Ovary (tissue), 3 donors: ENCODE measurements around the gene STRIP1.

ENCODE experiments used
- CTCF ChIP-seq, 3 donors: fragments of 450-650 bp in 2 of 3; fragments of 200-600 bp in 1 of 3; IDR thresholded peaks; one replicate each; pipeline versions ENCODE4 v1.5.1 to v1.8.0; 2016 to 2022; ENCODE audit warnings: antibody characterized with exemption in 3 of 3, mild to moderate bottlenecking in 1 of 3
- EP300 ChIP-seq: sonication (generic); formaldehyde crosslinking; IDR thresholded peaks from one replicate; pipeline ENCODE4 v1.6.1; 2017; ENCODE audit warnings: antibody characterized with exemption
- POLR2A ChIP-seq: fragments of 450-650 bp; IDR thresholded peaks from one replicate; pipeline ENCODE4 v1.6.1; 2017; ENCODE audit warnings: antibody characterized with exemption, mild to moderate bottlenecking, moderate library complexity
- donor health status: DM: no; HTN: no; CAD: no.

- no peak for TF ChIP-seq CTCF (IDR thresholded peaks at IDR 0.05)
- no peak for TF ChIP-seq POLR2A
- no peak for TF ChIP-seq EP300
Measured at GRCh38 chr1:110062612-110063011, 28.2 kb downstream of the STRIP1 start.
